GM23248 (cell line): ENCODE data around the gene CLEC2B. TPM values are rescaled to one million over a fixed set of nuclear protein-coding genes. Genes with fewer than 3 reads are reported as not detected.
"Not testable (repeated sequence)": the region's sequence is repeated elsewhere in the genome, so short reads cannot be mapped to it uniquely, and the experiment has no call there.

Experiments
- DNase-seq: peaks from one replicate; pipeline ENCODE4 v3.0.0-alpha.2; 2015
- H2AFZ ChIP-seq: fragments of 200-600 bp; sonication (generic); 2 replicates; pipeline ENCODE4 v1.6.1; 2016; ENCODE audit warnings: antibody characterized with exemption
- H3F3A ChIP-seq: fragments of 200-600 bp; sonication (generic); 2 replicates; pipeline ENCODE4 v1.6.1; 2016; ENCODE audit warnings: mild to moderate bottlenecking, antibody characterized with exemption, mixed run types; ENCODE audit not compliant: insufficient read depth
- H3K27ac ChIP-seq: fragments of 200-600 bp; sonication (generic); 2 replicates; pipeline ENCODE4 v1.5.1; 2016; ENCODE audit warnings: mild to moderate bottlenecking
- H3K27me3 ChIP-seq: fragments of 200-600 bp; sonication (generic); replicated peaks from 2 replicates; pipeline ENCODE4 v1.6.1; 2016; ENCODE audit warnings: mild to moderate bottlenecking; ENCODE audit not compliant: insufficient read depth
- H3K36me3 ChIP-seq: fragments of 200-600 bp; sonication (generic); 2 replicates; pipeline ENCODE4 v1.6.1; 2016; ENCODE audit warnings: low read depth, mild to moderate bottlenecking
- H3K4me1 ChIP-seq: fragments of 200-600 bp; sonication (generic); 2 replicates; pipeline ENCODE4 v1.6.1; 2016; ENCODE audit warnings: mild to moderate bottlenecking; ENCODE audit not compliant: insufficient read depth
- H3K4me2 ChIP-seq: fragments of 200-600 bp; sonication (generic); one replicate; pipeline ENCODE4 v1.6.1; 2016; ENCODE audit warnings: mild to moderate bottlenecking; ENCODE audit not compliant: unreplicated experiment
- H3K4me3 ChIP-seq: fragments of 200-600 bp; sonication (generic); 2 replicates; pipeline ENCODE4 v1.5.1; 2016; ENCODE audit warnings: mild to moderate bottlenecking
- H3K79me2 ChIP-seq: fragments of 200-600 bp; sonication (generic); 2 replicates; pipeline ENCODE4 v1.6.1; 2016; ENCODE audit warnings: mild to moderate bottlenecking; ENCODE audit not compliant: insufficient read depth
- H3K9ac ChIP-seq: fragments of 200-600 bp; sonication (generic); 2 replicates; pipeline ENCODE4 v1.6.1; 2016; ENCODE audit warnings: mild to moderate bottlenecking
- H3K9me2 ChIP-seq: fragments of 200-600 bp; sonication (generic); 2 replicates; pipeline ENCODE4 v1.6.1; 2016; ENCODE audit warnings: mixed run types, mild to moderate bottlenecking, moderate library complexity; ENCODE audit not compliant: insufficient read depth
- H3K9me3 ChIP-seq: fragments of 200-600 bp; sonication (generic); one replicate; pipeline ENCODE4 v1.6.1; 2017; ENCODE audit warnings: low read depth
- H4K20me1 ChIP-seq: fragments of 200-600 bp; sonication (generic); 2 replicates; pipeline ENCODE4 v1.6.0; 2016; ENCODE audit not compliant: insufficient read depth
- EZH2 ChIP-seq: fragments of 200-600 bp; sonication (generic); IDR thresholded peaks from 2 replicates; pipeline ENCODE4 v1.6.1; 2018; ENCODE audit warnings: antibody characterized with exemption, mild to moderate bottlenecking; ENCODE audit not compliant: insufficient read depth, poor library complexity, severe bottlenecking
- EZH2phosphoT487 ChIP-seq: fragments of 200-600 bp; sonication (generic); IDR thresholded peaks from 2 replicates; pipeline ENCODE4 v1.6.1; 2018; ENCODE audit warnings: antibody characterized with exemption, moderate library complexity, mild to moderate bottlenecking, low read depth; ENCODE audit not compliant: insufficient read depth
- WGBS, 2 experiments: methylation state at CpG; one replicate each; pipeline ENCODE4 v1.1.6; 2015 to 2017; ENCODE audit warnings: low lambda C conversion rate in 2 of 2, low coverage in 1 of 2; ENCODE audit errors: missing lambda C conversion rate in 2 of 2; 5-methylcytosine and 5-hydroxymethylcytosine counted together
- in situ Hi-C: fragments of 300-500 bp; cut with MboI; formaldehyde crosslinking; loops from 2 replicates; pipeline ENCODE4 v1.15.0; 2020
- polyA plus RNA-seq: library from polyadenylated mRNA; unstranded; fragments of >200 nt; fragmentation: Nextera tagmentation; extraction: Ambion mirVana; gene quantifications from 2 replicates; pipeline ENCODE4 v1.2.1, GENCODE V29; 2016
- total RNA-seq: library from RNA; depleted of rRNA; stranded (reverse); fragments of >200 nt; shearing (Covaris generic); gene quantifications from 2 replicates; pipeline ENCODE4 v1.2.3, GENCODE V29; 2014

The CLEC2B gene
- total and polyA plus RNA-seq, 2 experiments from 2014 or later = 7.2 to 12.2 TPM

GRCh38 chr12:9883175-9883574 is 14.0 kb upstream of the CLEC2B start:
- Histone ChIP-seq H3K27ac (no peak overlapping the region), H3F3A (no peaks in the 10 kb centered on the region), H3K4me2 (no peak overlapping the region), H3K9me3 (no peaks in the 10 kb centered on the region), H3K9ac (no peak overlapping the region), H3K27me3 (no peaks in the 10 kb centered on the region), H2AFZ (no peak overlapping the region), H3K4me1 (no peaks in the 10 kb centered on the region), H3K36me3 (no peaks in the 10 kb centered on the region), H3K9me2 (no peaks in the 10 kb centered on the region), H4K20me1 (no peaks in the 10 kb centered on the region), H3K4me3 (no peak overlapping the region), H3K79me2 (no peaks in the 10 kb centered on the region)
- TF ChIP-seq EZH2phosphoT487 (no peak), EZH2 (no peak)
- in situ Hi-C loops = no loop called here
- DNase-seq = no peak

GRCh38 chr12:9881988-9882387 is 12.8 kb upstream of the CLEC2B start:
- no peak for TF ChIP-seq EZH2
- TF ChIP-seq EZH2phosphoT487 = no peak
- Histone ChIP-seq H2AFZ (no peak overlapping the region), H3K36me3 (no peaks in the 10 kb centered on the region), H3K9me3 (no peaks in the 10 kb centered on the region), H3K79me2 (no peaks in the 10 kb centered on the region), H3K4me3 (no peak overlapping the region), H3K9ac (no peak overlapping the region), H3K27me3 (no peaks in the 10 kb centered on the region), H4K20me1 (no peaks in the 10 kb centered on the region), H3F3A (no peaks in the 10 kb centered on the region), H3K4me2 (no peak overlapping the region), H3K4me1 (no peaks in the 10 kb centered on the region), H3K27ac (no peak overlapping the region), H3K9me2 (no peaks in the 10 kb centered on the region)
- in situ Hi-C loops = no loop called here
- WGBS, 2 experiments = 93% methylated on average over 5 of the region's 5 CpGs
- no peak for DNase-seq

GRCh38 chr12:9881246-9881645 is 12.1 kb upstream of the CLEC2B start, which contains the start of gene KLRF2:
KLRF2 (plus strand) TSS chr12:9881489; CDS start chr12:9881596, 107 bp downstream.
- H3K79me2 ChIP-seq = no peaks in the 10 kb centered on the region
- DNase-seq = no peak
- H3K9me3 ChIP-seq = no peaks in the 10 kb centered on the region
- no peak within 1 kb of the TSS for H3K27ac ChIP-seq
- TF ChIP-seq EZH2phosphoT487 (no peak), EZH2 (no peak)
- no peak within 1 kb of the TSS for H3K4me2 ChIP-seq
- H3K27me3 ChIP-seq = no peaks in the 10 kb centered on the region
- no peak within 1 kb of the TSS for H3K9ac ChIP-seq
- WGBS, 2 experiments = 96 to 98% methylated on average over 3 of the region's 3 CpGs
- H4K20me1 ChIP-seq = no peaks in the 10 kb centered on the region
- no peak within 1 kb of the TSS for H2AFZ ChIP-seq
- H3K9me2 ChIP-seq = no peaks in the 10 kb centered on the region
- no peaks in the 10 kb centered on the region for H3F3A ChIP-seq
- H3K4me3 ChIP-seq = no peak within 1 kb of the TSS
- H3K4me1 ChIP-seq = no peaks in the 10 kb centered on the region
- no peaks in the 10 kb centered on the region for H3K36me3 ChIP-seq
- in situ Hi-C loops = no loop called here

- DNase-seq = peak; percentile 10
- Histone ChIP-seq H4K20me1 (no peaks in the 10 kb centered on the region), H3F3A (no peaks in the 10 kb centered on the region), H3K4me3 (no peak overlapping the region), H2AFZ (no peak overlapping the region), H3K9me2 (no peaks in the 10 kb centered on the region), H3K9ac (no peak overlapping the region), H3K27me3 (no peaks in the 10 kb centered on the region), H3K79me2 (no peaks in the 10 kb centered on the region), H3K27ac (no peak overlapping the region), H3K4me1 (no peaks in the 10 kb centered on the region), H3K4me2 (no peak overlapping the region), H3K9me3 (no peaks in the 10 kb centered on the region), H3K36me3 (no peaks in the 10 kb centered on the region)
- TF ChIP-seq EZH2phosphoT487 (no peak), EZH2 (no peak)
- 68 to 69% methylated on average over 4 of the region's 4 CpGs for WGBS, 2 experiments
- in situ Hi-C loops = no loop called here
These were observed 11.5 kb upstream of the CLEC2B start for GRCh38 chr12:9880532-9881078.

GRCh38 chr12:9876120-9876519 is 7.0 kb upstream of the CLEC2B start:
- DNase-seq, H3K4me2 ChIP-seq, H3K36me3 ChIP-seq, H3K27ac ChIP-seq, H3K27me3 ChIP-seq, H3K9me2 ChIP-seq, H3K9me3 ChIP-seq, in situ Hi-C loops, H2AFZ ChIP-seq, H3F3A ChIP-seq, H3K79me2 ChIP-seq, H3K4me3 ChIP-seq, H4K20me1 ChIP-seq, H3K4me1 ChIP-seq, H3K9ac ChIP-seq: not testable (repeated sequence)
- 94 to 98% methylated on average over 8 to 21 of the region's 26 CpGs for WGBS, 2 experiments
